Measurements from ENCODE around the gene MCC. TPM values are rescaled to one million over a fixed set of nuclear protein-coding genes. Genes with fewer than 3 reads are reported as not detected.

MCC gene
- total RNA-seq, 1 experiment from 2014 or later: 7.1 TPM

- Histone ChIP-seq H3F3A (ENCODE audit: low read length, unreplicated experiment) (no peaks in the 10 kb centered on the region), H3K4me3 (ENCODE audit: low read length) (no peak overlapping the region), H2AFZ (ENCODE audit: low read length) (no peak overlapping the region), H3K9ac (ENCODE audit: low read length) (no peak overlapping the region), H3K4me2 (ENCODE audit: low read length) (no peak overlapping the region), H3K79me2 (ENCODE audit: low read length) (no peaks in the 10 kb centered on the region), H3K27ac (ENCODE audit: low read length) (no peak overlapping the region), H3K36me3 (ENCODE audit: low read depth, low read length) (no peaks in the 10 kb centered on the region), H3K9me2 (replicated peaks; ENCODE audit: low read length) (no peaks in the 10 kb centered on the region), H3K27me3 (ENCODE audit: low read length) (no peaks in the 10 kb centered on the region; the same call in 1 of the 2 replicates), H3K9me3 (ENCODE audit: low read length) (no peaks in the 10 kb centered on the region), H4K20me1 (ENCODE audit: low read length) (no peaks in the 10 kb centered on the region), H3K4me1 (ENCODE audit: insufficient read depth, low read length) (no peaks in the 10 kb centered on the region)
- ATAC-seq (no peak), DNase-seq (no peak)
- TF ChIP-seq EZH2phosphoT487 (IDR thresholded peaks at IDR 0.05; ENCODE audit: borderline replicate concordance, low read length) (no peak), EZH2 (IDR thresholded peaks at IDR 0.05; ENCODE audit: low read length, unreplicated experiment) (no peak)
- ChIA-PET POLR2A (ENCODE audit: unreplicated experiment) (no interaction called here), CTCF (no interaction called here)
- intact Hi-C loops (cut with micrococcal nuclease): no loop called here
- BruUV-seq (replicated peaks): no TSS peak
These were observed 37.8 kb downstream of the MCC start for GRCh38 chr5:113450462-113450861.

DNA sequence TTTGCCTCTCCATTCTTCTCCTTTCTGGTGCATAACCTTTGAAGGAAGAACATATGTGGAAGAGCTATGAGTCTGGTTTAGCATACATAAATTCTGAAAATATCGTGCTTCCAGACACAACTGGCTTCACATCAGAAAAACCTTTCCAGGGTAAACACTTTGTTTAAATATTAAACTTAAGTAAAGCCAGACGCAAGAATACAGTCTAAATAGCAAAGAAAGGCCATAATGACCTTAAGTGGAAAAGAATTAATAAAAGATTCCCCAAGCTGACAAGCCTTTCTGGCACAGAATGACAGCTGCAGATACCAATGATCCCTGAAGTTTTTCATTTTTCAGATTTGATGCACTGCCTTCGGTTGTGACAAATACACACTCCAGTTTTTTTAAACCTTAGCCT is 40.0 kb downstream of the MCC start:
- no peaks in the 10 kb centered on the region for H3K9me3 ChIP-seq (ENCODE audit: low read length)
- TF ChIP-seq CTCF (conservative IDR thresholded peaks at IDR 0.05; ENCODE audit: low read depth, low read length) (no peak), EZH2phosphoT487 (IDR thresholded peaks at IDR 0.05; ENCODE audit: borderline replicate concordance, low read length) (no peak), EZH2 (IDR thresholded peaks at IDR 0.05; ENCODE audit: low read length, unreplicated experiment) (no peak)
- no peaks in the 10 kb centered on the region for H3K36me3 ChIP-seq (ENCODE audit: low read depth, low read length)
- intact Hi-C loops (cut with micrococcal nuclease): no loop called here
- ATAC-seq (no peak), DNase-seq (no peak)
- no peaks in the 10 kb centered on the region; the same call in 1 of the 2 replicates for H3K27me3 ChIP-seq (ENCODE audit: low read length)
- H4K20me1 ChIP-seq (ENCODE audit: low read length): no peaks in the 10 kb centered on the region
- no peak overlapping the region for H2AFZ ChIP-seq (ENCODE audit: low read length)
- H3K4me1 ChIP-seq (ENCODE audit: insufficient read depth, low read length): no peaks in the 10 kb centered on the region
- H3K9ac ChIP-seq (ENCODE audit: low read length): no peak overlapping the region
- POLR2A ChIA-PET (ENCODE audit: unreplicated experiment): no interaction called here
- CTCF ChIA-PET: interaction anchor here (0.7 kb wide), 1 partner anchor 430 kb away, joined by 5 read pairs; no protein-coding TSS in a partner anchor
- H3K27ac ChIP-seq (ENCODE audit: low read length): no peak overlapping the region
- no peak overlapping the region for H3K4me2 ChIP-seq (ENCODE audit: low read length)
- no peaks in the 10 kb centered on the region for H3K9me2 ChIP-seq (replicated peaks; ENCODE audit: low read length)
- H3K4me3 ChIP-seq (ENCODE audit: low read length): no peak overlapping the region
- H3F3A ChIP-seq (ENCODE audit: low read length, unreplicated experiment): no peaks in the 10 kb centered on the region
- no TSS peak for BruUV-seq (replicated peaks)
- no peaks in the 10 kb centered on the region for H3K79me2 ChIP-seq (ENCODE audit: low read length)

- intact Hi-C loops (cut with micrococcal nuclease): loop anchor here (2.0 kb wide), 1 partner anchor 63 kb away; no protein-coding TSS in a partner anchor
- Histone ChIP-seq H3K27me3 (ENCODE audit: low read length) (no peaks in the 10 kb centered on the region; the same call in 1 of the 2 replicates), H4K20me1 (ENCODE audit: low read length) (no peaks in the 10 kb centered on the region), H3K79me2 (ENCODE audit: low read length) (no peaks in the 10 kb centered on the region), H3K9ac (ENCODE audit: low read length) (no peak overlapping the region), H3K27ac (ENCODE audit: low read length) (no peak overlapping the region), H3K4me3 (ENCODE audit: low read length) (no peak overlapping the region), H3K4me1 (ENCODE audit: insufficient read depth, low read length) (no peaks in the 10 kb centered on the region), H3F3A (ENCODE audit: low read length, unreplicated experiment) (no peaks in the 10 kb centered on the region), H3K4me2 (ENCODE audit: low read length) (no peak overlapping the region), H3K36me3 (ENCODE audit: low read depth, low read length) (no peaks in the 10 kb centered on the region), H3K9me2 (replicated peaks; ENCODE audit: low read length) (no peaks in the 10 kb centered on the region), H2AFZ (ENCODE audit: low read length) (no peak overlapping the region), H3K9me3 (ENCODE audit: low read length) (no peaks in the 10 kb centered on the region)
- ChIA-PET CTCF (interaction anchor here (0.7 kb wide), 1 partner anchor 429 kb away, joined by 5 read pairs; no protein-coding TSS in a partner anchor), POLR2A (ENCODE audit: unreplicated experiment) (no interaction called here)
- peak; percentile 38 for DNase-seq
- no peak for TF ChIP-seq EZH2phosphoT487 (IDR thresholded peaks at IDR 0.05; ENCODE audit: borderline replicate concordance, low read length)
- TF ChIP-seq CTCF (conservative IDR thresholded peaks at IDR 0.05; ENCODE audit: low read depth, low read length): peak; percentile 51
- peak; percentile 66 for ATAC-seq
- no TSS peak for BruUV-seq (replicated peaks)
These were observed 40.7 kb downstream of the MCC start for GRCh38 chr5:113447498-113448050.

All from PC-3 (cell line).